HG03135 (cell line): Measurements from ENCODE around the gene PBRM1.
"Not testable (repeated sequence)": the region's sequence is repeated elsewhere in the genome, so short reads cannot be mapped to it uniquely, and the experiment has no call there.

Experiments
- ATAC-seq: cut with Tn5 transposase; IDR thresholded peaks from one replicate; pipeline ENCODE4 v1.9.1; 2021; ENCODE audit warnings: mild to moderate bottlenecking, moderate library complexity; ENCODE audit not compliant: unreplicated experiment

Gene PBRM1

GRCh38 chr3:52704611-52705437 lies 19.1 kb upstream of the PBRM1 start:
- no peak for ATAC-seq

DNA sequence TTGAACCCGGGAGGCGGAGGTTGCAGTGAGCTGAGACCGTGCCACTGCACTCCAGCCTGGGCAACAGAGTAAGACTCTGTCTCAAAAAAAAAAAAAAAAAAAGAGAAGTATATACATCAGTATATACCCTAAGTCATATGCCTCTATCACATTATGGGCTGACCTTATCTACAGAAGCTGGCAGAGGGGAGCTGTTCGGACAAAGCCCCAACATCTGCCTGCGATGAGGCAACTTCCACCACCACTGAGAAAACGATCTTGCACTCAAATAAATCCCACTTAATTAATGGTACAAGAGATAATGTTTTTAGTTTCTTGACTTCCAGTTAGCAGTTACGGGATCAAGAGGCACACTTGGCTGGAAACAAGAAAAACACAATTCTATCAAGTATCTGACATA lies 17.6 kb upstream of the PBRM1 start:
- ATAC-seq: no peak

GRCh38 chr3:52697632-52697965 lies 11.9 kb upstream of the PBRM1 start:
- ATAC-seq: no peak

- no peak for ATAC-seq
These were observed 11.3 kb upstream of the PBRM1 start for GRCh38 chr3:52696830-52697631.

- no peak for ATAC-seq
These were observed 10.3 kb upstream of the PBRM1 start for GRCh38 chr3:52695798-52696671.

DNA sequence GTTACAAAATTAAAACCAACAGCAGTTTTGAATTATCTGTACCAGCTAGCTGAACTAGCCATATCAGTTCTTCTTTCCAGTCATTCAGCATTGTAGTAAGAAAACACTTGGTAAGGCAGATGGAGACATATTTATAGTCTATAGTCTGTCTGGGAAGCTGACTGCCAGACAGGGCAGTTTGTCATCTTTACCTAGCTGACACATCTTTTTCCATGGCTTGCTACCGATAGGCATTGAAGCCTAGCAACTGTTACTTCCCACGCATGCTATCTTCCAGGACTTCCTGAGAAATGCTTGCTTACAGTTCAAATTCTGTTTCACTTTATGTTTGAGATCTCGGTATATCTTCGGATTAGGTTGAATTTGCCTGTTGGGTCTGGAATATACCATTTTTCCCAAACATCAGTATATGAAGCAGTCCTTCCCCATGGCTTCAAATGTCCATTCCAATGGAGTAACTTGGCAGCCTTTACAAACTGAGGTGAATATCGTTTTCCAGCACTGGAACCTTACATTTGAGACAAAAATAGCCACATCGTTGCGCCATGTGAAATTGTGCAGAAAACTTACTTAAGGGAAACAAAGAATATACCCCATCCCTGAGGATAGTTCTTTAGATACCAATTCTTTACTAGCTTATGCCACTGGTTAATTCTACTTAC lies 8.9 kb upstream of the PBRM1 start:
- ATAC-seq: no peak

- ATAC-seq: no peak
These were observed 7.4 kb upstream of the PBRM1 start for GRCh38 chr3:52693071-52693470.

GRCh38 chr3:52690560-52690959 lies 4.8 kb upstream of the PBRM1 start:
- ATAC-seq: no peak

DNA sequence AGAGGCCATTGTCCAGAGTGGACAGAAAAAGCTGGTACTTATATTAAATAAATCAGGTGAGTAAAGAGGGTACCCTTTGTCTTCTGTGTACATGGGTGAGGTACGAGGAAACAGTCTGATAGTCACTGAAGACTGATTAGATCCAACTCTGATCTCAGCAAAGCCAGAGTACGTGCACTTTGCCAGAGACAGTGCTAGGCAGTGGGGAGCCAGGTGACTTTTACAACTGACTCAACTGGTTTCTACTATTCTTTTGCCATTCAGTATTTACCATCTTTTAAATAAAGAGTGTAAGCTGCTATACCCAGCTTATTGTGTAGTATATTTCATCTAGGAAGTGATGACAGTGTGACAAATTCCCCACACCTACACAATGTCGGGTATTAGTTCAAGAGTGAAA lies 3.4 kb upstream of the PBRM1 start:
- no peak for ATAC-seq

GRCh38 chr3:52688266-52688665 lies 2.6 kb upstream of the PBRM1 start:
- ATAC-seq: no peak

DNA sequence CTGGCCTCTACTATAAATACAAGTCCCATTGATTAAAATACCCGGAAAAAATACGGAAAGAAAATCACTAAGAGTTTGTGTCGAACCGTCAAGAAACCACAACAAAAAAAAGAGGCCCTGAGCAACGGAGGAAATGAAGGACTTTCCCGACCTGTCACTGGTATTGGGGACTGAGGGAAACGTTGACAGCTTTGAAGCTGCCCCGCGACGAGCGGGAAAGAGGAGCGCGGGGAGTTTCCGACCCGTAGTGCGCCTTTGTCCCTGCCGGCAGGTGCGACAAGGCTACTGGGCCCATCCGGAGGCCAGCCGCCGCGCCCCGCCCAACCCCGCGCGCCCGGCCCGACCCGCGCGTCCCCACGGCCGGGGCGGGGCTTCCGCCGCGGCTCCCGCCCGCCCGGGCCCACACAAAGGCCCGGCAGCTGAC lies 416 bp downstream of the PBRM1 start:
- ATAC-seq: peak; percentile 71

DNA sequence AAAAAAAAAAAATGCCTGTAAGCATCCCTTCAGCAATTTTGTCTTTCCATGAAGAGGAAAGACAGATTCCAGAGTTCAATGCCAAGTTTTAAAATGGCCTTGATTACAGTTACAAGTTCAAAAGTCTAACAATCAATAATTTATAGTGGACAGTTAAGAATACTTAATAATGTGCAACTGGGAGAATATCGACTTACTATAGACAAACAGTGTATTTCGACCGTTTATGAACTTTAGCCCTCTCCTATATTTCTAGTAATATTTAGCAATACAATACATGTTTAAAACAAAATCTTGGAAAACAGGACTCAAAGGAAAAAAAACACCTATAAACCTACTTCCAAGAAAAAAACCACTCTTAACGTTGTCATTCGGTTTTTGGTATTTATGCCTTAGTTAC lies 1.5 kb downstream of the PBRM1 start:
- ATAC-seq: no peak

GRCh38 chr3:52683611-52684010 lies 2.1 kb downstream of the PBRM1 start:
- ATAC-seq: no peak

GRCh38 chr3:52682016-52682415 lies 3.7 kb downstream of the PBRM1 start:
- ATAC-seq: no peak

GRCh38 chr3:52681596-52681995 lies 4.1 kb downstream of the PBRM1 start:
- ATAC-seq: no peak

GRCh38 chr3:52679811-52680210 lies 5.9 kb downstream of the PBRM1 start:
- ATAC-seq: no peak

- no peak for ATAC-seq
These were observed 6.5 kb downstream of the PBRM1 start for GRCh38 chr3:52679199-52679538.

GRCh38 chr3:52678265-52679198 lies 7.2 kb downstream of the PBRM1 start:
- ATAC-seq: no peak

DNA sequence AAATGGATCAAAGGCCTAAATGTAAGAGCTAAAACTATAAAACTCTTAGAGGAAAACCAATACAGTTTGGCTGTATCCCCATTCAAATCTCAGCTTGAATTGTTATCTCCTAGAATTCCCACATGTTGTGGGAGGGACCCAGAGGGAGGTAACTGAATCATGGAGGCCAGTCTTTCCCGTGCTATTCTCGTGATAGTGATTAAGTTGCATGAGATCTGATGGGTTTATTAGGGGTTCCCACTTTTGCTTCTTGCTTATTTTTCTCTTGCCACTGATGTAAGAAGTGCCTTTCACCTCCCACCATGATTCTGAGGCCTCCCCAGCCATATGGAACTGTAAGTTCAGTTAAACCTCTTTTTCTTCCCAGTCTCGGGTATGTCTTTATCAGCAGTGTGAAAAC lies 9.5 kb downstream of the PBRM1 start:
- not testable (repeated sequence) for ATAC-seq

- no peak for ATAC-seq
These were observed 14.0 kb downstream of the PBRM1 start for GRCh38 chr3:52671676-52672075.
